ENCODE measurements around the gene SPECC1L.

The SPECC1L gene

DNA sequence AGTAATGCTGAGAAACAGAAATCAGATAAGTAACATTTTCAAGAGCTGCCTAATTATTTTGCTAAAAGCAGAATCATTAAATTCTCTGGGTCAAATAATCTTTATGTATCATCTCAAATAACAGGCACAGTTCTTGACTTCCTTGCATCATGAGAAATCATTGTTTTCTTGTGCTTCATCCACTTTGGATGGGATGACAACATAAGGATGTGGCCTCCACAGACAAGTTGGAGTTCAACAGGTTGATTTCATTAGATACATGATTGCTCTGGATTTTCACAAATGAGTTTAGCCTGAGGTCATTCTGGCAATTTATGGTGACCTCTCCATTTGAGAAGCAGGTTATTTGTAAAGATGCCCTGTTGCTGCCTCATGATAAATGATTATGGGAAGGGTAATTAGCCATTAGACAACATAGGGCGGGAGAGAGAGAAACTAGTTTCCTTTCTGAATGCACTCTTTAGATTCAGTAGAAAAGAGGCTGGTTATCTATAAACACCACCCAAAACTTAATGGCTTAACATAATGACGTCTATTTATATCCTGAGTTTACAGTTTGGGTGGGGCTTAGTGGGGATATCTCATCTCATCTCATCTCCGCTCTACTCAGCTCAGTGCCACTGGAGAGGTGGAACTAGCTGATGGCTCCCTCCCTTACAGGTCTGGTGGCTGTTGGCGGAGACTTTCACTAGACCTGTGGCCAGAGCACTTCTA, 121.7 kb downstream of the SPECC1L start:
- no peak for TF ChIP-seq SIN3A (IDR thresholded peaks at IDR 0.05; ENCODE audit: borderline replicate concordance, insufficient read depth, low read length)

DNA sequence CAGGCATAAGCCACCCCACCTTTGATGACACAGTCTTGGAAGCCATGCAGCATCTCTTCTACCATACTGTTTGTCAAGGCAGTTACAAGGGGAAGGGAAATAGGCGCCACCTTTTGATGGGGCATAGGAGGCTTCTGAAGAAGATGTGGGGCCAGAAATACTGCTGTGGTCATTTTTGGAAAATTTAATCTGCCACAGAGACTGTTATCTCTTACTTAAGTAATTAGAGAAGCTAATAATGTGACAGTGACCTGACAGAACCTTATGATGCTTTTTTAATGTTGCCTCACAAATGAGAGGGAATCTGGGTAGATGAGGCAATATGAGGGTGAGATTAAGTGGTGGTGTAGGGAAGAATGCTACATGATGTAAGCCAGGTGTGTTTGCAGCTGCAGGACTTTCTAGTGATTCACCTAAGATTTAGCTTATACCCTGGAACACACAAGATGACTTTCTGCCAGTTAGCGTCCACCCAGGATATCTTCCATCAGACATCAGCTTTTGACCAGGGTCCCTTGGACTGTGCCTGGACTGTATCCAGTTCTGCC, 122.5 kb downstream of the SPECC1L start:
- TF ChIP-seq TAF1 (IDR thresholded peaks at IDR 0.05; ENCODE audit: borderline replicate concordance, insufficient read depth, low read length) (no peak), REST (IDR thresholded peaks at IDR 0.05; ENCODE audit: insufficient read depth in 1 of 2, low read depth in 2 of 2, low read length in 2 of 2) (no peak), SIN3A (IDR thresholded peaks at IDR 0.05; ENCODE audit: borderline replicate concordance, insufficient read depth, low read length) (no peak), POLR2AphosphoS5 (IDR thresholded peaks at IDR 0.05; ENCODE audit: low read depth, low read length) (no peak), FOXP2 (optimal IDR thresholded peaks at IDR 0.05; ENCODE audit: borderline replicate concordance, extremely low read depth, extremely low read length, insufficient read depth) (no peak)

DNA sequence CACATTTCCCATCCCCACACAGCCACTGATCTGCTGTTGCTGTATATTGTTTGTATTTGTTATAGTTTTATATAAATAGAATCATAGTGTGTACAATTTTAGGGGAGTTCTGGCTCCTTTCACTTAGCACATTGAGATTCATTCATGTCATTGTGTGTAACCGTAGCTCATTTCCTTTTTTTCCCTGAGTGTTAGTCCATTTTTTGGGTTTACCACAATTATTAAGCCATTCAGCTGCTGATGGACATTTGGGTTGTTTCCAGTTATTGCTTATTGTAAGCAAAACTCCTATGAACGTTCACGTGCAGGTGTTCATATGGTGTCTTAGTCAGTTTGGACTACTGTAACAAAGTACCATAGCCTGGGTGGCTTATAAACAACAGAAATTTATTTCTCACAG, 123.2 kb downstream of the SPECC1L start:
- TF ChIP-seq SIN3A (IDR thresholded peaks at IDR 0.05; ENCODE audit: borderline replicate concordance, insufficient read depth, low read length) = no peak
- TF ChIP-seq POLR2AphosphoS5 (IDR thresholded peaks at IDR 0.05; ENCODE audit: low read depth, low read length) = no peak
- no peak for TF ChIP-seq REST (IDR thresholded peaks at IDR 0.05; ENCODE audit: insufficient read depth in 1 of 2, low read depth in 2 of 2, low read length in 2 of 2)
- no peak for TF ChIP-seq FOXP2 (optimal IDR thresholded peaks at IDR 0.05; ENCODE audit: borderline replicate concordance, extremely low read depth, extremely low read length, insufficient read depth)
- no peak for TF ChIP-seq TAF1 (IDR thresholded peaks at IDR 0.05; ENCODE audit: borderline replicate concordance, insufficient read depth, low read length)

GRCh38 chr22:24394254-24394653, 123.6 kb downstream of the SPECC1L start:
- TF ChIP-seq FOXP2 (optimal IDR thresholded peaks at IDR 0.05; ENCODE audit: borderline replicate concordance, extremely low read depth, extremely low read length, insufficient read depth) (no peak), TAF1 (IDR thresholded peaks at IDR 0.05; ENCODE audit: borderline replicate concordance, insufficient read depth, low read length) (no peak), REST (IDR thresholded peaks at IDR 0.05; ENCODE audit: insufficient read depth in 1 of 2, low read depth in 2 of 2, low read length in 2 of 2) (no peak), SIN3A (IDR thresholded peaks at IDR 0.05; ENCODE audit: borderline replicate concordance, insufficient read depth, low read length) (no peak), POLR2AphosphoS5 (IDR thresholded peaks at IDR 0.05; ENCODE audit: low read depth, low read length) (no peak)

DNA sequence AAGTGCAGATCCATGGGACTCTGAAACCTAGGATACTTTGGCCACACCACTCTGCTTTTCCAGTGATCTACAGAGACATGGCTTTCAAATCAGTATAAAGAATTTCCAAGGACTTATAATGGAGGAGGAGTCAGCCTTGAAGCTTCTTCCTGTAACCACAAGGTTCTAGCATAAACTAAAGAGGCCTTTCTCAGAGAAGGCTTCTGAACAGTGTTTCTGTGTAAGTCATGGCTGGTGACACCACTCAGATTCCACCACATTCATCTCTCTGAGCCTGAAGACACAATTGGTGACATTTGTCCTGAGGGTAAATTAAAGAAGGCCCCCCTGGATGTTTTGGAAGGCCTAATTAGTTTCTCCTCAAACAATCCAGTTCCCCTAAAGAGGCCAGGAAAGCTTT, 127.8 kb downstream of the SPECC1L start:
- no peak for TF ChIP-seq SIN3A (IDR thresholded peaks at IDR 0.05; ENCODE audit: borderline replicate concordance, insufficient read depth, low read length)
- no peak for TF ChIP-seq TAF1 (IDR thresholded peaks at IDR 0.05; ENCODE audit: borderline replicate concordance, insufficient read depth, low read length)
- no peak for TF ChIP-seq REST (IDR thresholded peaks at IDR 0.05; ENCODE audit: insufficient read depth in 1 of 2, low read depth in 2 of 2, low read length in 2 of 2)
- TF ChIP-seq POLR2AphosphoS5 (IDR thresholded peaks at IDR 0.05; ENCODE audit: low read depth, low read length) = no peak
- no peak for TF ChIP-seq FOXP2 (optimal IDR thresholded peaks at IDR 0.05; ENCODE audit: borderline replicate concordance, extremely low read depth, extremely low read length, insufficient read depth)
